ENCODE measurements around the gene FTMT.
A peak's percentile ranks its signal among the peaks of the same experiment; 100 is the strongest.
"Not testable (repeated sequence)": the region's sequence is repeated elsewhere in the genome, so short reads cannot be mapped to it uniquely, and the experiment has no call there.

Gene FTMT

GRCh38 chr5:121851643-121852574, at the start of gene FTMT:
TSS of gene FTMT (plus strand) at chr5:121851882. CDS start at chr5:121851964, 82 bp downstream.
- FAIRE-seq = no peak

GRCh38 chr5:121805251-121805650, 46.4 kb upstream of the FTMT start:
- DNase-seq (ENCODE audit: insufficient read length, low spot score); FAIRE-seq: not testable (repeated sequence)

More at GRCh38 chr5:121851643-121852574, at the start of gene FTMT:
- no peak for DNase-seq (ENCODE audit: insufficient read length, low spot score)
- TF ChIP-seq POLR2A (IDR thresholded peaks at IDR 0.05; ENCODE audit: low read depth, low read length) = no peak

GRCh38 chr5:121805911-121806310, 45.8 kb upstream of the FTMT start:
- FAIRE-seq = no peak
- no peak for TF ChIP-seq POLR2A (IDR thresholded peaks at IDR 0.05; ENCODE audit: low read depth, low read length)
- no peak for DNase-seq (ENCODE audit: insufficient read length, low spot score)

- no peak for TF ChIP-seq POLR2A (IDR thresholded peaks at IDR 0.05; ENCODE audit: low read depth, low read length)
- no peak for FAIRE-seq
- no peak for DNase-seq (ENCODE audit: insufficient read length, low spot score)
Measured at GRCh38 chr5:121816164-121816563, 35.5 kb upstream of the FTMT start.

- DNase-seq (ENCODE audit: insufficient read length, low spot score) = no peak
- no peak for TF ChIP-seq POLR2A (IDR thresholded peaks at IDR 0.05; ENCODE audit: low read depth, low read length)
- FAIRE-seq = no peak
Measured at GRCh38 chr5:121819682-121820261, 31.9 kb upstream of the FTMT start.

GRCh38 chr5:121833617-121834016, 18.1 kb upstream of the FTMT start:
- TF ChIP-seq POLR2A (IDR thresholded peaks at IDR 0.05; ENCODE audit: low read depth, low read length) = no peak
- DNase-seq (ENCODE audit: insufficient read length, low spot score) (no peak), FAIRE-seq (no peak)

GRCh38 chr5:121834021-121834420, 17.7 kb upstream of the FTMT start:
- no peak for TF ChIP-seq POLR2A (IDR thresholded peaks at IDR 0.05; ENCODE audit: low read depth, low read length)
- DNase-seq (ENCODE audit: insufficient read length, low spot score) (no peak), FAIRE-seq (no peak)

GRCh38 chr5:121841892-121842291, 9.8 kb upstream of the FTMT start:
- TF ChIP-seq POLR2A (IDR thresholded peaks at IDR 0.05; ENCODE audit: low read depth, low read length) = no peak
- no peak for DNase-seq (ENCODE audit: insufficient read length, low spot score)
- peak; percentile 33 for FAIRE-seq

- TF ChIP-seq POLR2A (IDR thresholded peaks at IDR 0.05; ENCODE audit: low read depth, low read length) = no peak
- DNase-seq (ENCODE audit: insufficient read length, low spot score) = no peak
- FAIRE-seq = no peak
Measured at GRCh38 chr5:121850272-121850671, 1.4 kb upstream of the FTMT start.

- no peak for TF ChIP-seq POLR2A (IDR thresholded peaks at IDR 0.05; ENCODE audit: low read depth, low read length)
- FAIRE-seq (no peak), DNase-seq (ENCODE audit: insufficient read length, low spot score) (no peak)
Measured at GRCh38 chr5:121853850-121854249, 2.2 kb downstream of the FTMT start.

GRCh38 chr5:121862801-121863200, 11.1 kb downstream of the FTMT start:
- no peak for FAIRE-seq
- no peak for TF ChIP-seq POLR2A (IDR thresholded peaks at IDR 0.05; ENCODE audit: low read depth, low read length)
- no peak for DNase-seq (ENCODE audit: insufficient read length, low spot score)

- TF ChIP-seq POLR2A (IDR thresholded peaks at IDR 0.05; ENCODE audit: low read depth, low read length) = no peak
- FAIRE-seq = no peak
Measured at GRCh38 chr5:121863753-121864285, 12.1 kb downstream of the FTMT start.

GRCh38 chr5:121867403-121867802, 15.7 kb downstream of the FTMT start:
- TF ChIP-seq POLR2A (IDR thresholded peaks at IDR 0.05; ENCODE audit: low read depth, low read length) = no peak
- DNase-seq (ENCODE audit: insufficient read length, low spot score) = no peak
- FAIRE-seq = no peak

More at GRCh38 chr5:121863753-121864285, 12.1 kb downstream of the FTMT start:
- DNase-seq (ENCODE audit: insufficient read length, low spot score) = no peak

GRCh38 chr5:121870489-121870888, 18.8 kb downstream of the FTMT start:
- FAIRE-seq = peak; percentile 64
- no peak for DNase-seq (ENCODE audit: insufficient read length, low spot score)
- no peak for TF ChIP-seq POLR2A (IDR thresholded peaks at IDR 0.05; ENCODE audit: low read depth, low read length)
